ENCODE measurements around the gene HARS1. TPM values are rescaled to one million over a fixed set of nuclear protein-coding genes. Genes with fewer than 3 reads are reported as not detected.

Gene HARS1
- total RNA-seq, 2 experiments from 2014 or later, result 44.3 to 61.6 TPM

GRCh38 chr5:140674211-140674610, 17.0 kb downstream of the HARS1 start:
- CTCF ChIA-PET (ENCODE audit: unreplicated experiment), result no interaction called here
- TF ChIP-seq CTCF (conservative IDR thresholded peaks at IDR 0.05; ENCODE audit: low read length), result no peak
- no peak for TF ChIP-seq EZH2phosphoT487 (IDR thresholded peaks at IDR 0.05; ENCODE audit: borderline replicate concordance, low read depth, low read length)
- Histone ChIP-seq H3K9me2 (ENCODE audit: insufficient read depth, low read length) (no peaks in the 10 kb centered on the region), H3K4me2 (ENCODE audit: low read length) (no peak overlapping the region), H4K20me1 (ENCODE audit: insufficient read depth, low read length) (no peaks in the 10 kb centered on the region), H2AFZ (ENCODE audit: low read length) (no peak overlapping the region), H3K4me3 (ENCODE audit: low read depth, low read length, poor library complexity, severe bottlenecking) (no peak overlapping the region), H3K9me3 (ENCODE audit: low read length) (no peaks in the 10 kb centered on the region), H3K79me2 (ENCODE audit: insufficient read depth, low read depth, low read length) (no peaks in the 10 kb centered on the region), H3K36me3 (ENCODE audit: insufficient read depth, low read length) (peaks cover 91% of the 10 kb centered on the region), H3K27ac (ENCODE audit: low read depth, low read length, poor library complexity, severe bottlenecking) (no peak overlapping the region), H3K4me1 (ENCODE audit: insufficient read depth, low read length, poor library complexity, severe bottlenecking) (no peaks in the 10 kb centered on the region)
- intact Hi-C loops (cut with micrococcal nuclease; ENCODE audit: unreplicated experiment), result no loop called here
- DNase-seq (ENCODE audit: low spot score), result no peak
- BruUV-seq (replicated peaks), result TSS peak; percentile 78
- POLR2A ChIA-PET, result interaction anchor here (1.0 to 1.3 kb wide), 2 partner anchors 20 to 26 kb away, joined by 3 read pairs; partner anchors contain the start of gene ZMAT2

GRCh38 chr5:140673187-140673976, 17.8 kb downstream of the HARS1 start, which contains the start of gene DND1:
Gene DND1, minus strand, starts transcription at chr5:140673576. Its CDS starts 34 bp downstream, at chr5:140673542.
- Histone ChIP-seq H2AFZ (ENCODE audit: low read length) (no peak within 1 kb of the TSS), H3K36me3 (ENCODE audit: insufficient read depth, low read length) (peaks cover 93% of the 10 kb centered on the region), H3K4me3 (ENCODE audit: low read depth, low read length, poor library complexity, severe bottlenecking) (no peak within 1 kb of the TSS), H3K9me2 (ENCODE audit: insufficient read depth, low read length) (no peaks in the 10 kb centered on the region), H4K20me1 (ENCODE audit: insufficient read depth, low read length) (no peaks in the 10 kb centered on the region), H3K79me2 (ENCODE audit: insufficient read depth, low read depth, low read length) (no peaks in the 10 kb centered on the region), H3K4me2 (ENCODE audit: low read length) (no peak within 1 kb of the TSS), H3K4me1 (ENCODE audit: insufficient read depth, low read length, poor library complexity, severe bottlenecking) (no peaks in the 10 kb centered on the region), H3K9me3 (ENCODE audit: low read length) (no peaks in the 10 kb centered on the region), H3K27ac (ENCODE audit: low read depth, low read length, poor library complexity, severe bottlenecking) (no peak within 1 kb of the TSS)
- TF ChIP-seq EZH2phosphoT487 (IDR thresholded peaks at IDR 0.05; ENCODE audit: borderline replicate concordance, low read depth, low read length) (no peak), CTCF (conservative IDR thresholded peaks at IDR 0.05; ENCODE audit: low read length) (no peak)
- intact Hi-C loops (cut with micrococcal nuclease; ENCODE audit: unreplicated experiment), result no loop called here
- no peak for DNase-seq (ENCODE audit: low spot score)
- no TSS peak for BruUV-seq (replicated peaks)
- ChIA-PET CTCF (ENCODE audit: unreplicated experiment) (no interaction called here), POLR2A (no interaction called here)
